Breast epithelium (tissue), 4 donors: ENCODE data around the gene ELMO1. TPM values are rescaled to one million over a fixed set of nuclear protein-coding genes. Genes with fewer than 3 reads are reported as not detected.

Source experiments
- DNase-seq, 2 donors: peaks; one replicate each; pipeline ENCODE4 v3.0.0-alpha.2; 2019; ENCODE audit warnings: low spot score in 2 of 2
- H3K27ac ChIP-seq, 2 donors: fragments of 200-600 bp; sonication (generic) in 1 of 2; one replicate each; pipeline ENCODE4 v1.5.1; 2016 to 2019; ENCODE audit warnings: mild to moderate bottlenecking in 1 of 2
- H3K27me3 ChIP-seq, 2 donors: fragments of 200-600 bp; sonication (generic) in 1 of 2; one replicate each; pipeline versions ENCODE4 v1.5.1 to v1.6.0; 2017 to 2019; ENCODE audit warnings: control low read depth in 1 of 2, mild to moderate bottlenecking in 1 of 2
- H3K36me3 ChIP-seq: fragments of 200-600 bp; one replicate; pipeline ENCODE4 v1.5.1; 2019
- H3K4me1 ChIP-seq, 2 donors: fragments of 200-600 bp; sonication (generic); one replicate each; pipeline ENCODE4 v1.5.1; 2016 to 2019; ENCODE audit warnings: control low read depth in 1 of 2
- H3K4me3 ChIP-seq, 3 donors: fragments of 200-600 bp; sonication (generic); 1 replicate in 2 of 3; 2 replicates in 1 of 3; pipeline ENCODE4 v1.5.1; 2016 to 2019; ENCODE audit warnings: mild to moderate bottlenecking in 3 of 3, moderate library complexity in 2 of 3
- H3K9me3 ChIP-seq, 2 donors: fragments of 200-600 bp; sonication (generic) in 1 of 2; one replicate each; pipeline ENCODE4 v1.5.1; 2016 to 2019; ENCODE audit warnings: control low read depth in 1 of 2
- POLR2A ChIP-seq: fragments of 450-650 bp; IDR thresholded peaks from one replicate; pipeline ENCODE4 v1.6.1; 2016; ENCODE audit warnings: antibody characterized with exemption, mild to moderate bottlenecking, moderate library complexity
- POLR2AphosphoS5 ChIP-seq, 3 donors: sonication (generic); formaldehyde crosslinking; IDR thresholded peaks; one replicate each; pipeline ENCODE4 v1.6.1; 2017; ENCODE audit warnings: antibody characterized with exemption in 3 of 3
- intact Hi-C: fragments of 100-400 bp; cut with DNase I; formaldehyde crosslinking; loops from one replicate; pipeline ENCODE4 v1.15.1; 2023; ENCODE audit warnings: low total_unique reads
- total RNA-seq, 3 donors: library from RNA; depleted of rRNA; stranded (reverse); fragments of >200 nt; gene quantifications; one replicate each; pipeline ENCODE4 v1.1.0, GENCODE V29; 2016
- TF ChIP-seq, protein P1 (sequence below), 3 donors: fragments of 450-650 bp; IDR thresholded peaks; one replicate each; pipeline ENCODE4 v1.5.1; 2016 to 2017; ENCODE audit warnings: antibody characterized with exemption in 3 of 3, mild to moderate bottlenecking in 3 of 3, moderate library complexity in 3 of 3

Gene ELMO1
- total RNA-seq, 3 donors from 2014 or later = 49.5 to 110 (median 66.9) TPM

- Histone ChIP-seq H3K9me3 (no peaks in the 10 kb centered on the region), H3K27ac (peak overlapping the region; percentile 20 to 66), H3K27me3 (no peaks in the 10 kb centered on the region), H3K4me3 (no peak overlapping the region), H3K36me3 (no peaks in the 10 kb centered on the region), H3K4me1 (peaks cover 0 to 5% of the 10 kb centered on the region in 2 donors)
- peak in 1 of 2 donors; percentile 30 for DNase-seq
- intact Hi-C loops = no loop called here
- no peak for TF ChIP-seq POLR2A
- peak in 2 of 3 donors; percentile 63 to 82 for TF ChIP-seq POLR2AphosphoS5 (IDR thresholded peaks at IDR 0.05)
Measured at GRCh38 chr7:37421861-37422500, 26.7 kb downstream of the ELMO1 start.

- intact Hi-C loops = no loop called here
- H3K27ac ChIP-seq = peak overlapping the region; percentile 20 to 41
Measured at GRCh38 chr7:37420946-37421695, 27.5 kb downstream of the ELMO1 start.

DNA sequence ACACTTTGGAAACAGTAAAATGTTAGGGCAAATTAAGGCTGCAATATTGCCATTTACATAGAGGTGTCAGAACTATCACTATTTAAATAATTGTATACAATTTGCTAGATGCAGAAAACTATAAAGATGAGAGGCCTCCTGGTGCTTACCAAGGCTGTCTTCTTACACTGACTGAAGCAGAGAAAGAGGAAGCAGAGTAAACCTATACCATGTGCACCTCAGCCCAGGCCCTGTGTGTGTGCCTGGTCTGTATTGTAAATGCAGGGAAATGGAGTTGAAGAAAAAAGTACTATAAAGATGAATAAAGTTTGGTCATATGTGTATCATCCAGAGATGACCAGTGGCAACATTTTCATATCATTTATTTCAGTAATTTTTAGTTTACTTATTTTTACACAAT is 29.2 kb downstream of the ELMO1 start:
- DNase-seq = no peak
- Histone ChIP-seq H3K27ac (no peak overlapping the region), H3K4me1 (peaks cover 0 to 5% of the 10 kb centered on the region in 2 donors), H3K4me3 (no peak overlapping the region), H3K36me3 (no peaks in the 10 kb centered on the region), H3K27me3 (no peaks in the 10 kb centered on the region), H3K9me3 (no peaks in the 10 kb centered on the region)
- intact Hi-C loops = no loop called here
- TF ChIP-seq POLR2A (no peak), POLR2AphosphoS5 (IDR thresholded peaks at IDR 0.05) (no peak)
- TF ChIP-seq, protein P1, sequence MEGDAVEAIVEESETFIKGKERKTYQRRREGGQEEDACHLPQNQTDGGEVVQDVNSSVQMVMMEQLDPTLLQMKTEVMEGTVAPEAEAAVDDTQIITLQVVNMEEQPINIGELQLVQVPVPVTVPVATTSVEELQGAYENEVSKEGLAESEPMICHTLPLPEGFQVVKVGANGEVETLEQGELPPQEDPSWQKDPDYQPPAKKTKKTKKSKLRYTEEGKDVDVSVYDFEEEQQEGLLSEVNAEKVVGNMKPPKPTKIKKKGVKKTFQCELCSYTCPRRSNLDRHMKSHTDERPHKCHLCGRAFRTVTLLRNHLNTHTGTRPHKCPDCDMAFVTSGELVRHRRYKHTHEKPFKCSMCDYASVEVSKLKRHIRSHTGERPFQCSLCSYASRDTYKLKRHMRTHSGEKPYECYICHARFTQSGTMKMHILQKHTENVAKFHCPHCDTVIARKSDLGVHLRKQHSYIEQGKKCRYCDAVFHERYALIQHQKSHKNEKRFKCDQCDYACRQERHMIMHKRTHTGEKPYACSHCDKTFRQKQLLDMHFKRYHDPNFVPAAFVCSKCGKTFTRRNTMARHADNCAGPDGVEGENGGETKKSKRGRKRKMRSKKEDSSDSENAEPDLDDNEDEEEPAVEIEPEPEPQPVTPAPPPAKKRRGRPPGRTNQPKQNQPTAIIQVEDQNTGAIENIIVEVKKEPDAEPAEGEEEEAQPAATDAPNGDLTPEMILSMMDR (IDR thresholded peaks at IDR 0.05) = no peak

More at GRCh38 chr7:37420946-37421695, 27.5 kb downstream of the ELMO1 start:
- Histone ChIP-seq H3K9me3 (no peaks in the 10 kb centered on the region), H3K4me3 (no peak overlapping the region), H3K4me1 (peaks cover 0 to 5% of the 10 kb centered on the region in 2 donors), H3K36me3 (no peaks in the 10 kb centered on the region), H3K27me3 (no peaks in the 10 kb centered on the region)
- DNase-seq = no peak
- TF ChIP-seq, protein P1 (IDR thresholded peaks at IDR 0.05) = no peak
- no peak for TF ChIP-seq POLR2A
- no peak for TF ChIP-seq POLR2AphosphoS5 (IDR thresholded peaks at IDR 0.05)

DNA sequence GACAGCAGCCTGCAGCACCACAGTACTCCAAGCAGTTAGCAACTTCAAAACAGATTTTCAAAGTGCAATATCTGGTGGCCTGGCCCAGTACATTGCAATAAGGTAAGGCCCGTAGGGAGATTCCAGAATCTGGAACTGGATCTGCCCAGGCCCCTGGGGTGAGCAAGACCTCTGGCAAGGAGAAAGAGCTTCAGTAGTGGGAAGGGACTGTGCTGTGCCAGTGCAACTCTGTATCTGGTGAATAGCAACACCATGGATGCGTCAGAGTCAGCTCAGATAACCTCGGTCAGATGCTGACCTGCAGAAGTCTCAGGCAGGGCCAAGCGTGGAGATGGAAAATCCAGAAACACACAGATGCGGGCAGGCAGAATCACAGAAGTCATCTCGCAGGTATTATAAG is 30.3 kb downstream of the ELMO1 start:
- DNase-seq = no peak
- intact Hi-C loops = no loop called here
- Histone ChIP-seq H3K9me3 (no peaks in the 10 kb centered on the region), H3K4me3 (no peak overlapping the region), H3K27ac (no peak overlapping the region), H3K27me3 (no peaks in the 10 kb centered on the region), H3K36me3 (no peaks in the 10 kb centered on the region), H3K4me1 (peaks cover 0 to 5% of the 10 kb centered on the region in 2 donors)
- TF ChIP-seq POLR2A (no peak), POLR2AphosphoS5 (IDR thresholded peaks at IDR 0.05) (no peak)
- TF ChIP-seq, protein P1 (IDR thresholded peaks at IDR 0.05) = no peak

DNA sequence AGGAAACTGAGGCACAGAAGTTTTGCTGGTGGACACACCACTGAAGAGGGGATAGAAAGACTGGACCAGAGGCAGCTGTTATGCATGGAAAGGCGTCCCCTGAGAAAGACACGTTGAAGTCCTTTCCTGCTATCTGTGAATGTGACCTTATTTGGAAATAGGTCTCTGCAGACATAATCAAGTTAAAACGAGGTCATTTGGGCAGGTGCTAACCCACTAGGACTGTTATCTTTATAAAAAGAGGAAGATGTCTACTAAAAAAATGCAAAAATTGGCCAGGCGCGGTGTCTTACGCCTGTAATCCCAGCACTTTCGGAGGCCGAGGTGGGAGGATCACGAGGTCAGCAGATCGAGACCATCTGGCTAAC is 31.6 kb downstream of the ELMO1 start:
- Histone ChIP-seq H3K36me3 (no peaks in the 10 kb centered on the region), H3K27ac (no peak overlapping the region), H3K27me3 (no peaks in the 10 kb centered on the region), H3K4me1 (no peaks in the 10 kb centered on the region), H3K9me3 (no peaks in the 10 kb centered on the region), H3K4me3 (no peak overlapping the region)
- DNase-seq = no peak
- TF ChIP-seq POLR2AphosphoS5 (IDR thresholded peaks at IDR 0.05) = no peak
- no peak for TF ChIP-seq POLR2A
- intact Hi-C loops = no loop called here
